Amniotic epithelial cell (primary cell): ENCODE data around the gene NDST1.
"Not testable (repeated sequence)": the region's sequence is repeated elsewhere in the genome, so short reads cannot be mapped to it uniquely, and the experiment has no call there.

Source experiments
- DNase-seq: peaks from one replicate; pipeline ENCODE4 v3.0.0-alpha.2; 2010; ENCODE audit warnings: low read depth

Gene NDST1

DNA sequence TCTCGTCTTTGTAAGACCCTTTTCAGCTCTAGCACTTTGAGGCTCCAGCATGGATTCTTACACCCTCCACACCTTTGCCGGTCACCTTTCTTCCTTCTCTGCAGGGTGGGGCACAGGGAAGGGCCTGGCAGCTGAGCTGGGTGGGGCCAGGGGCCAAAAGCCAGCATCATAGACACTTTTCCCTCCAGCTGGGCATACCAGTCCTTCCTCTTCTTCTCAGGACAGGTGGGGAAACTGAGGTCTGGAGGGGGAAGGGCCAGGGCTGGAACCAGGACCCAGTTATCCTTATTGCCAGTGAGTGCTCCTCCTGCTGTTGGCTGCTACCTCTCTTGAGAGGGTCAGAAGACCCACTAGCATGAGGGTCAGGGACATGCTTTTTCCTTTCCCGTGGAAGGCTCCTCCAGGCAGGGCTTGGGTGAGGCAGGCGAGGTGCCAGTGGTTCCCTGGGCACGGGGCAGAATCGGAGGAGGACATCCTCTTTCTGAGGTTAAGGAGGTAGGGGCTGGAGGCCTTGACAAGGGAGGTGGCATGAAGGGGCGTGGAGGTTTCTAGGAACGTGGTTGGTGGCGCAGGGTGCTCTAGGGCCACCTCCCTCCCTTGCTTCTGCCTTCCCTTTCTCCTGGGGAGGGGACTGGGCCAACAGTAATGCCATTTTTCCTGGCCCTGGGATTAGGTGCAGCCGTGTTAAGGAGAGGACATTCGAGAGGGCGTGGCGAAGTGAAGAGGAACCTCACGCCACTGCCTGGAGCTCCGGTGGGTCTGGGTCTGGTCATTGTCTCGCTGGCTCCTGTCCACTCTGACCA lies at the start of gene NDST1:
NDST1 (plus strand) TSS at position 658 of the 803 bp plus-strand sequence. CDS start 13,124 bp downstream, outside the sequence.
- no peak for DNase-seq

DNA sequence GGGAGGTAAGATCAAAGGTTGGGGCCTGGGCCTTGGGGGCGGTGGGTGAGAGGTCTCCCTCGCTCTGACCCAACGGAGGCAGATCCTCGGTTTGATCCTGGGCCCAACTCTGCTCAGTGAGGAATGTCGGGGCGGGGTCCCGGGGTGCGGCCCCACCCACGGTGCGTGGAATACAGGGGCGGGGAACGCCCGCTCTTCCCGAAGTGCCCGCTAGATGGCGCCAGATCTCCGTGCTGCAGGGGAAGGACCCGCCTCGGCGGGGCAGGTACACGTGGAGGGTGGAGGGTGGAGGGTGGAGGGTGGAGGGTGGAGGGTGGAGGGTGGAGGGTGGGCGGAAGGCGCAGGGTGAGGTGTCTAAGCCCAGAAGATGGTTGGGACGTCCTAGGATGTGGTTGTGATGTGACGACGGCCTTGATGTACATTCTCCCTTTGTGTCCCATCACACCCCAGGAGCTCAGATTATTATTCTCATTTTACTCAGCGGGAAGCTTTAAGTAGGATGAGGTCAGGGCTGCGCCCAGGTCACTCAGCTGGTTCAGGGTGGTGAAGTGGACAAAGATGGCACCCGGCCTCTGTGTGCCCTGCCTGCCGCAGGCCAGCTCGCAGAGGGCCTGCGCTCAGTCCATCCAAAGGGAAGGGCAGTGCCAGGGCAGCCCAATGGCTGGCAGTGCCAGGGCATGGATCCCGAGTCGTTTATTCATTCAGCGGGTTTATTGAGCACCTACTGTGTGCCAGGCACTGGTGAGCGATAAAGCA lies 49.0 kb upstream of the NDST1 start:
- peak; percentile 25 for DNase-seq

DNA sequence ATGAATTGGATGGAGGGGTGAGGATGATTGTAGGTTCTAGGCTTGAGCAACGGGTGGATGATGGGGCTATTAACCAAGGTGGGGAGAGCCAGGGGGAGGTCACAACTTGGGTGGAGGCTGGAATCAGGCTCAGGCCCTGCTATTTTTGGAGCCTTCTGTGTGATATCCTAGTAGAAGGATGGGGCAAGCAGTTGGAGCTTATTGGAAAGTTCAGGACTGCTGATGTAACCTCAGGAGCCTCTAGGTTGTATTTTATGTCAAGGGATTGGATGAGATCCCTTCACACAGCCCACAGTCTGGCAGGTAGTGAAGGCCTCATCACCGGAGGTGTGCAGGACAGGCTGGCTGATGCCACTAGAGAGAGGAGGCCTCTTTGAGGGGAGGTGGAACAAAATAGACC lies 47.1 kb upstream of the NDST1 start:
- DNase-seq, result no peak

DNA sequence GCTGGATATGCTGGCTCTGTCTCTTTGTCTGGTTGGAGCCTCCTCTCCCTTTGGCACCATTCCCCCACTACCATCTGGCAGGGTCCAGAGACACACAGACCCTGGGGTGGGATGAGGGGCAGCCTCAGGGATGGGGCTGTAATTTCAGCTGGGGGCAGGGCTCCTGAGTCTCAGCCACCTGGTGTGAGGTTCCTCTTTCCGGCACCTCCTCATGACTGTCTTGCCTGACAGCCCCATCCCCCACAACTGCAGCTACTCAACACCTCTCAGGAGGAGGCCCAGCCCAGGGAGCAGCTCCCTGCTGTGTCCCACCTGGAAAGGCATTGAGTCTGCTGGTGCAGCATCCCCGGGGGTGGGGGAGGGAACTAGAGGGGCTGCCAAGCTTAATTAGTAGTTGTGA lies 46.7 kb upstream of the NDST1 start:
- DNase-seq, result no peak

DNA sequence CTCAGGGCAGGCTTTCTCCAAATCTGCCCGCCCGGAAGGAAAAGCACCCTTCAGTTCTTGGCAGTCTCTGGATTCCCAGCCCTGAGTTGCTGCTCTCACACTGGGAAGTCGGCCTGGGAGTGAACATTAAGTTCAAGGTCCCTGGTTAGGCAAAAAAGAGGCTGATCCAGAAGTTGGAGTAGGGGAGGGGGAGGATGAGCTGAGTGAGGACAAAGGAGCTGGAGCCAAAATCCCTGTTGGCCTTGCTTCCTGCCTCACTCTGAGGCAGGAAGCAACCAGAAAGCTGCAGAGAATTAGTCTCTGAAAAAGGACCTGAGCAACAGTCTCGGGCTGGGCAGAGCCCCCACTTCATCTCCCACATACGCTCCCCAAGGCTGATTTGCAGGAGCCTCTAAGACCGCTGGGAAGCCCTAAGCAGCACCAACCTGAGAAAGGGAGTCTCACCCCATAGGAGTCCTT lies 43.3 kb upstream of the NDST1 start:
- no peak for DNase-seq

DNA sequence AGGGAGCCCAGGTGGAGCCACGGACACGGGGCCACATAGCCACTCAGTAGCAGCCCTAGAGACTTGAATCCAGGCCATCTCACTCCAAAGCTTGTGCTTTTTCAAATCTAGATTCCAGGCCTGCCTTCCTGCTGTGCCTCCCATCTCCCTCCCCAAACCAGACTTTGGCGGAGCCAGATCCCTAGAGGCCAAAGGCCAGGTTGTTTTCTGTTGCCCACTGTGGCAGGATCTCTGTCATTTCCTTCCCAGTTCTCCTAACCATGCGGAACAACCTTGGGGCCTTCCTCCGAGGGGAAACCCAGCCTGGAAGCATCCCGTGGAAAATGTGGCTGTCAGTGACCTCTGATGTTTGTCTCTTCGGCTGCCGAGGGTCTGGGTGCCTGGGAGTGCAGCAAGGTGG lies 42.0 kb upstream of the NDST1 start:
- no peak for DNase-seq

DNA sequence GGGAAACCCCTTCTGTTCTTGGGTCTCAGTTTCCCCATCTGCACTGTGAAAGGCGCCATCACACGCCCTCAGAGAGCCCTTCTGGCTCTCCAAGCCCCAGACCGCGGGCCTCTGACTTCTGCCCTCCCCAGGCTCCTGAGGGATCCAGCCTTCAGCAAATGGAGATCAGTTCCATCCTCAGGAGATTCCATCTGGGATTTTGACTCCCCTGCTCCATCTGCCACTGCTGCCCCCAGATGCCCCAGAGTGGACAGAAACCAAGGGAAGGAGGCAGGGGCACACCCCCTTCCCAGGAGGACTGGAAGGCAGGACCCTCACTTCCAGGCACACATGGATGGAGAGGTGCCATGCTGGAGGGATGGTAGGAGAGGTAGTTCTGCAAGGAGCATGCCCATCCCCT lies 39.7 kb upstream of the NDST1 start:
- DNase-seq, result no peak

DNA sequence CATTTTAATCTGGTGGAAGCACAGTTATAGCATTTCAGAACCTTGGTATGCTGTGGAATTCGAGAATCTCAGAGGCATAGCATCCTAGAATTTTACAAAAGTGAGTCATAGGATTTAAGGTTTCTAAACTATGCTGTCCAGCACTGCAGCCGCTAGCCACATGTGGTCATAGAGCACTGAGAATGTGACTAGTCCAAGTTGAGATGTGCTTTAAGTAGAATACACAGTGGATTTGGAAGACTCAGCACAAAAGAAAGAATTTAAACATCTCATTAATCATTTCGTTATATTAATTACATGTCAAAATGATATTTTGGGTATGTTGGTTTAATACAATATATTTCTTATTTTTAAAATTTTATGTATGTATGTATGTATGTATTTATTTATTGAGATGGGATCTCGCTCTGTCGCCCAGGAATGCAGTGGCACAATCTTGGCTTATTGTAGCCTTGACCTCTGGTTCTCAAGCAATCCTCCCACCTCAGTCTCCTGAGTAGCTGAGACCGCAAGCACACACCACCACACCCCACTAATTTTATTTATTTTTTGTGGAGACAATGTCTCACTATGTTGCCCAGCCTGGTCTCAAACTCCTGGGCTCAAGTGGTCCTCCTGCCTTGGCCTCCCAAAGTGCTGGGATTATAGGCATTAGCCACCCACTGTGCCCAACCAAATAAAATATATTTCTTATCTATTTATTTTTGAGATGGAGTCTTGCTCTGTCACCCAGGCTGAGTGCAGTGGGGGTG lies 38.0 kb upstream of the NDST1 start:
- peak; percentile 97 for DNase-seq

DNA sequence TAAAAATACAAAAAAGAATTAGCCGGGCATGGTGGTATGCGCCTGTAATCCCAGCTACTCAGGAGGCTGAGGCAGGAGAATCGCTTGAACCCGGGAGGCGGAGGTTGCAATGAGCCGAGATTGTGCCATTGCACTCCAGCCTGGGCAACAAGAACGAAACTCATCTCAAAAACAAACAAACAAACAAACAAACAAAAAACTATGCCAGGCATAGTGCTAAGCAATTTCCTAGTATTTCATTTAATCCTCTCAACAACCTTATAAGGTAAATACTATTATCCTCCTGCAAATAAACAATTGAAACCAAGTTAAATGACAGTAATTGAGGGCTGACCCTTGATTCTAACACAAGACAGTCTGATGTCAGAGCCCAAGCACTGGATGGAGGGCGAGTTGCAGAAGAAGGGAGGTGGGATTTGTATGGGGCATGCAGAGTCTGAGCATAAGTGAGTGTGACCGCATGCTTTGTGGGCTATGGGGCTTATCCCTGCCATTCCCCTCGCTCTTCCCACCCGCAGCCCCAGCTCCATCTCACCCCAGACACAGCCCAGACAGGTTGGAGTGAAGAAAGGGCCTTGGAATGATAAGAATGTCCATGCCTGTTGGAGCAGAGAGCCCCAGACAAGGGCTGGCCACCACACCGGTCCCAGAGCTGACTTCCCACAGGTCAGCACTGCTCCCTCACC lies 34.1 kb upstream of the NDST1 start:
- DNase-seq, result peak; percentile 81

DNA sequence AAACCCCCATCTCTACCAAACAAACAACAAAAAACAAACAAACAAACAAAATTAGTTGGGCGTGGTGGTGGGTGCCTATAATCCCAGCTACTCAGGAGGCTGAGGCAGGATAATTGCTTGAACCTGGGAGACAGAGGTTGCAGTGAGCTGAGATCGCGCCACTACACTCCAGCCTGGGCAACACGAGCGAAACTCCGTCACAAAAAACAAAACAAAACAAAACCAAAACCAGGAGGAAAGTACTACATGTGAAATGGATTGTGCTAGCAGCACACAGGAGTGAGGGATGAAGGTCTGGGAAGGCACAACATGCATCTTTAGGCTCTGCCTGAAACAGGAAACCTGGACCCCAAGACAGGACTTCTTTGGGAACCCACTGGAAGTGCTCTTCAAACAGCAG lies 31.4 kb upstream of the NDST1 start:
- not testable (repeated sequence) for DNase-seq

DNA sequence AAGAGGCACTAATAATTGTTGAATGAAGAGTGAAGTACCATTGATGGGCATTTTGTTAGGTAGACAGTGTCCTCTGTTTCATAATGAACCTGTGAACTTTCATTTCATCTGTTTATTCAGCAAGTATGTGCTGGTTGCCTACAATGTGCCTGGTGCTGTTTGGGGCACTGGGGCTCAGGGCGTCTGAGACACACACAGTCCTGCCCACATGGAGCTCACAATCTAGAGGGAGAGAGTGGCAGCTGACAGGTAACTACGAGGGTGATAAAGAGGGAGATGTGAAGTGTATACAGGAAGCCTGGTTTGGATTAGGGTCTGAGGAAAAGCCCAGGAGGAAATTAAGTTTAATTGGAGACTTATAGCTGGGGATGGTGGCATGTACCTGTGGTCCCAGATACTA lies 28.5 kb upstream of the NDST1 start:
- no peak for DNase-seq

DNA sequence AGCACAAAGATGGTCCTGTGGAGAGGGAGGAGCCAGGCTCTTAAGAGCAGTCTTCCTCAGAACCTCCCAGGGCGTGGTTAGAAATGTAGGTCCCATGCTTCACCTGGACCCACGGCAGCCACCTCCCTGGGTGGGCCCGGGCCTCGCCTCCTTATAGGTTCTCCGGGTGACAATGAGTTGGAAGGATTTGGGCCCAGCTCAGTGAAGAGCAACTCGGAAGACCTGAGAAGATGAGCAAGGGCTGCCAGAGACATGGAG lies 26.3 kb upstream of the NDST1 start:
- no peak for DNase-seq

DNA sequence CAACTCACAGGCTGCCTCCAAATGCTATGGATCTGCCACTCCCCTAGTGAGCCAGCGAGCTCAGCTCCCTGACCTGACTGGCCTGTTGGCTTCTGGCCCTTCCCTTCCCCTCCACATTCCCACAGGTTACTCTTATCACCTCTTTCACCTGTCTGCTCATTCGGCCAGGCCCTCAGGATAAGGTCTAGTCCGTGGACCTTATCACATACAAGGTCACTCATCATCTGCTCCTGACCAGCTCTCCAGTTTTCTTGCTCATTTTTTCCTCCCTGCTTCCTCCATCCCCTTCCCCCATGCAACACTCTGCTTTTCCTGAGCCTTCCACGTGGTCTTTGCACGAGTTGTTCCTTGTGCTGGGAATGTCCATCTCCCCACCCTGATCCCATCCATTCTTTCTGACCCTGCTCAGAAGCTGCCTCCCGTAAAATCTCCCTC lies 25.9 kb upstream of the NDST1 start:
- DNase-seq, result no peak

DNA sequence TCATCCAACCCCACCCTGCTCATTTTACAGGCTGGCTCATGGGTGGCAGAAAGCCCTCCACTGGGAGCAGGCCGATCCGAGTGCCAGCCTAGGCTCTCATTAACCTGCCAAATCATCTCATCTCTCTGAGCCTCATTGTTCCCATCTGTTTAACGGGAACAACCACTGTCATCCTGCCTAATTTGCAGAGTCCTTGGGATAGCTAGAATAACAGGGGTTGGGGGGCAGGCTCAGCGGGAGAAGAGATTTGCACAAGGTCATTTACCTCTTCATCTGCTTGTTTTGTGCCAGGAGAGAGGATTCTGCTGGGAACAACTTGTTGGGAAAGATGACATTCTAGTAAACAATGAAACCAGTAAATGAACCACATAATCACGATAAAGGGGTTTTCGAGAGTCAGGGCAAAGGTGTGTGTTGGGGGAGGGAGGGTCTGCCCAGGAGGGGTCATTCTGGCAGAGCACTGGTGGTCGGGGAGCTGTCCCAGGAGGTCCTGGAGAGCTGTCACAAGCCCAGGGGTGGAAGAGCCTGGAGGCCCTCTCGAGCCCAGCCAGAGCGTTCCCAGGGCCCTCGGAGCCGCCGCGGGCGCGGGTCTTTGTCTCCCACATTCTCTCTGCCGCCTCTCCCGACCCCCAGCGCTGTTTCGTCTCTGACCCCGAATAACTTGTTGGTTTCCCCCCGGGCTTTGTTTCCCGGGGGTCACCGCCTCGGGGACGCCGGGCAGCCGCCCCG lies 22.8 kb upstream of the NDST1 start:
- peak; percentile 20 for DNase-seq

DNA sequence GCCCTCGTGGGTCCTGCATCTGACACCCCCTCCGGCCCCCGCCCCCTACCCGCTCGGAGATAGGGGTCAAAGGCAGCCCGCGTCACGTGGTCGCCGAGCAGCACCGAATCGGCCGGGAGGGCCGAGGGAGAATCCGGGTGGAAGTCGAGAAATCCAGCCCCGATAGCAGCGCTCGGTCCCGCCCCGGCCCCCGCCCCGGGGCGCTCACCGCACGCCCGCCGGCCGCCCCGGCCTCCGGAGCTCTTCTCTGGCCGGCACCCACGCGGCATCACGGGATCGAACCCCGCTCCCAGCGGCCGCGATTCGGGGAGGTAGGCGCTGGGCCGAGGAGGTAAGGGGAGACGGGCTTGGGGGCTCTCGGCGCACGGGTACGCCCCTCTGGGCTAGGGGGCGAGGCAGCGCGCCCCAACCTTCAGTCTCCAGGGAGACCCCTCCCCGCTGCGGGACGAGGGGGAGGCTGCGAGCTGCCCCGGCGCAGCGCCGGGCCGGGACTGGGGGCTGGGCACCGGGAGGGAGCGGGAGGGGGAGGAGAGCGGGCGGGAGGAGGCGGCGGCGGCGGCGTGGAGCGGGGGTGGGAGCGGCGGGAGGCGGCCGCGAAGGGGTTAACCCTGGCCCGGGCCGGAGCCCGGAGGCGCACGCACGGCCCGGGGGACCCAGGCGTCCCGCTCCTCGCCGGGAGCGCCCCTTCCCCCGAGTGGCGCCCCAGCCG lies 22.1 kb upstream of the NDST1 start:
- peak; percentile 48 for DNase-seq

DNA sequence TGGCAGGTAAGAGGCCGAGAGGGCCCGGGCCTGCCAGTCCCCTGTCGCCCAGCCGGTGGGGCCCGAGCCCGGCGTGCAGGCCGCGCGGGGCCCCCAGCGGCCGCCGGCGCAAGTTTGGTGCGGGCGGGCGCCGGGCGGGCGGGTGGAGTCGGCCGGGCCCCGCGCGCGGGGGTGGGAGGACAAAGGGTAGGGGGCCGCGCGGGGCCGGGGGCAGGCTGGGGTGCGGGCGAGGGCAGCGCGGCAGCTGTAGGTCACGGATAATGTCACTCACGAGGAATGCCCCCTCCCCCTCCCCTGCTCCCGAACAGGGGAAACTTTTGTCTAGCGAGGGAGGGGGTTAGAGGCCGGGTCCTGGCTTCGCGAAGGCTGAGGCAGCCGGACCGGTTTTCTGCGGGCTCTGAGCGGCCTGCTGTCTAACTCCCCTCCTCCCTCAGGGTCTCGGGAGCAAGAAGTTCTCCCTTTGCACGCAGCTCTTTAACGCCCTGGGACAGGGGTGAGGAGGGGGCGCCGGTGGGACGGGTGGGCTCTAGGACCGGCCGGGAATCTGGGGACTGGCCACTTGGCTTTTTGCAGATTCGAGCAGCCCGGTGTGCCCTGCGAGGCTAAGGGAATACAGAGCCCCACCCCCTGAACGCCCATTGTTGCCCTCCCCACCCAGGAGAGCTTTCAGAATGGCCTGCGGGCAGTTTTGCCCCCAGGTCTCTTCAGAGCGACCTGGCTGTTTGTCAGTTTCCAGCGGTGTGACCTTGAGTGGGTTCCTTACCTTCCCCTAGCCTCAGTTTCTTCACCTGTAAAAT lies 21.3 kb upstream of the NDST1 start:
- DNase-seq, result peak; percentile 47

DNA sequence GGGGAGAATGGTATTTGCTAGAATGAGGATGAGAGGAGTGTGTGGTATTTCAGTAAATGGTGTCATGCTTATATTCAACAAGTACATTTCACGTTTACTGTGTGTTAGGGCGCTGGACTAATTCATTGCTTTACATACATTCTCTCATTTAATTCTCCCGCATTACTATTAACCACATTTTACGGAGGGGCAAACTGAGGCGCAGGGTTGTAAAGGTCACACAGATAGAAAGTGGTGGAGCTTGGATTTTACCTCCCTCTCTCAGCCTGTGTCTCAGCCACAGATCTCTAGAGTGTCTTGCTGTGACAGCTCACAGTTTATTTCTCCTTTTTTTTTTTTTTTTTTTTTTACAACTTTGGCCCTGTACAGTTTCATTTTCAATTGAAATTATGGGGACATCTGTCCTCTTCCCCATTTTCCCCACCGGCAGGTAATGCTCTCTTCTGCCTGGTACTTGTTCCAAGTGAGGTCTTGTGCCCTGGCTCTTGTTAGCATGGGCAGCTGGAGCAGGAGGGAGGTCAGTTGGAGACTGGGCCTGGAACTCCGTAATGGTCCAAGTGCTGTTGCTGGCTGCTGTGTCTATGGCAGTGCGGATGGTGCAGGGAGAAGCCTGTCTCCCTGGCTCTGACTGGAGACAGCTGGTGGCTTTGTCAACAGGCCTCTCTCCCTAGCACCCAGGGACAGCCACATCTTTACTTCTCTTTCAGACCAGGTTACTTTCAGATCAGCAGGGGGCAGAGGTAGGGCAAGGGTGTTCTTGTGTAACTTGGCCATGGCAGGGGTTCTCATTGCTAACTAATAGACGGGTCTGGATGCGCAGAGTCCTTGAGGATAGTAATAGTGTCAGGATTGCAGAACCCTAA lies 20.5 kb upstream of the NDST1 start:
- DNase-seq, result peak; percentile 47

DNA sequence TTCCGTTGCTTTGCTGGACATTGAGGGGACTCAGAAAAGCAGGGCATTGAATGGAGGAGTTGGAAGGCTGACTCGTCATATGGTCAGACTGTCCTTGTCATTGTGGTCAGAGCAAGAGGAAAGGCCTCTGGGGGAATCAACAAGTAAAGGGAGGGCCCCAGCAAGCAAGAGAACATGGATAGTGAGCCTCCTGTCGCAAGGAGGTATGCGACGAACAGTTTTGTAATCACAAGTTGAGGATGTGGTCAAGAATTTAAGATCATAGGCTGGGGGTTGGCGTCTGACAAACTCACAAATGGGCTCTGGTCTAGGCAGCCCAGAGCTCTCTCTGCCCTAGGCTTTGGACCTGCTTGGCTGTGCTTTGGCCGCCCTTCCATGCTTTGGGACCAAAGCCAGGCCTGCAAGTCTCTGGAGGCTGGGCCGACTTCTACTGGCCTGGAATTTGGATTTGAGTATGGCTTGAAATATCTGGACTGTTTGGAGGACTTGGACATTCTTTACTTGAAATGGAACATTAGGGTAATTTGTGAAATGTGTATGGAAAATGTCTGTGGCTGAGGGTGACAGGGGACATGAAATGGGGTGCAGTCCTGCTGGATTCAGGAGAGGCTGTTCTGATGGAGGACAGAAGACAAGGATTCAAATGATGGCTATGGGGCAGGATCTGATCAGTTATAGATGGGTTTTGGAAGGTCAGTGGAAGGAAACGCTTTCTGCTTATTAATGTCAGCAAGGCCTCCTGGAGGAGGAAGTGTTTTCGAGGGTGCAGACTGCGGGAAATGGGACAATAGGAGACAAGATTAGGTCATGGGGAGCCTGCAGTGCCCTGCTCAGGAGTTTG lies 19.2 kb upstream of the NDST1 start:
- DNase-seq, result no peak
